GM12892 (cell line): Measurements from ENCODE around the gene EFNA5.

Source experiments
- POLR2A ChIP-seq: IDR thresholded peaks from 2 replicates; pipeline ENCODE4 v1.6.1; 2011; ENCODE audit warnings: low read depth, low read length, control low read depth
- POLR2AphosphoS5 ChIP-seq: IDR thresholded peaks from 2 replicates; pipeline ENCODE4 v1.6.1; 2011; ENCODE audit warnings: low read depth, low read length, control low read depth
- TAF1 ChIP-seq: IDR thresholded peaks from 2 replicates; pipeline ENCODE4 v1.6.1; 2011; ENCODE audit warnings: low read depth, mild to moderate bottlenecking, control low read depth, low read length, borderline replicate concordance

GRCh38 chr5:107377277-107377609 is 293.5 kb downstream of the EFNA5 start:
- TF ChIP-seq POLR2AphosphoS5 (no peak), POLR2A (no peak), TAF1 (no peak)
